DMS79 (cell line): ENCODE measurements around the gene TMEM187.
"Not testable (repeated sequence)": the region's sequence is repeated elsewhere in the genome, so short reads cannot be mapped to it uniquely, and the experiment has no call there.

ENCODE experiments used
- DNase-seq: peaks from one replicate; lab custom pipeline; 2025; lab: John Stamatoyannopoulos, UW

The TMEM187 gene

DNA sequence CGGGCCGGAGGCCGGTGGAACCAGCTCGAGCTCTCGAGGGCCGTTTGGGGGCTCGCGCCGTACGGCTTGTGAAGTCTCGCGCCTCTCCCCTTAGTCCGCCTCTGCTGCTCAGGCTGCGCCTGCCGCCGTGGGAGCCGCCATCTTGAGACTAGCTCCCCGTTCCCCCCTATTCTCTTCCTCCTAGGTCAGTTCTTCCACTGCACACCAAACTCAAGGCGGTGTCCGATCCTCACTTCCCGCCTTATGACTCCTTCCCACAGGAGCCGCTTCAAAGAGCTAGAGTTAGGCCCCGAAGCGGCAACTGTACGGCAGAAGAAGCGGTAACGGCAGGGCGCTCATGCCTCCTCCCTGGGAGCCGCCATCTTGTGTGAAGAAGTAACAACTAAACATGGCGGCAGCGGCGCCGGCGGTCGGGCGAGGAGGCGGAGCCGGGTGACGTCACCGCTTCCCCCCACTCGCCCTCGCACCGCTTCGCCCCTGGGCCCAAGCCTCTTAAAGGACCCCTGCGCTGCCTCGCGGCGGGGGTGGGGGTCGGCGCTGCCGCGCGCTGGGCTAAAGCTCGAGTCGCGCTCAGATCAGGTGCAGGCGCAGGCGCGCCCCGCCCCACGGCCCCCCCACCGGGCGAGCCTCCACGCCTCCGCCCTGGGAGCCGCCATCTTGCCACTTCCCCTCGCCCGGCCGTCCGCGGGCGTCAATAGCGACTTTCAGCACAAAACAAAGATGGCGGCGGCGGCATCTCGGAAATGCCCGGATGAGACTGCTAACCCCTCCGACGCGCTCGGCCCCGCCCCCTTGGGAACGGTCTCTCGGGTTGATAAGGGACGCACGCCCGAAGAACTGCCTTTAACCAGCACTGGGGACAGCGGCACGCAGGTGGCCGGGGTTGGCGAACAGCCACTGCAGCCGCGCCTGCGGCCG lies 845 bp upstream of the TMEM187 start, which contains the start of gene HCFC1:
HCFC1 (minus strand) TSS at position 369 of the 918 bp plus-strand sequence. CDS start 978 bp downstream, outside the sequence.
- DNase-seq = peak; percentile 79

- DNase-seq = no peak
These were observed 811 bp downstream of the TMEM187 start for GRCh38 chrX:153973127-153974002.

- DNase-seq = no peak
These were observed 1.6 kb downstream of the TMEM187 start for GRCh38 chrX:153974003-153974725.

DNA sequence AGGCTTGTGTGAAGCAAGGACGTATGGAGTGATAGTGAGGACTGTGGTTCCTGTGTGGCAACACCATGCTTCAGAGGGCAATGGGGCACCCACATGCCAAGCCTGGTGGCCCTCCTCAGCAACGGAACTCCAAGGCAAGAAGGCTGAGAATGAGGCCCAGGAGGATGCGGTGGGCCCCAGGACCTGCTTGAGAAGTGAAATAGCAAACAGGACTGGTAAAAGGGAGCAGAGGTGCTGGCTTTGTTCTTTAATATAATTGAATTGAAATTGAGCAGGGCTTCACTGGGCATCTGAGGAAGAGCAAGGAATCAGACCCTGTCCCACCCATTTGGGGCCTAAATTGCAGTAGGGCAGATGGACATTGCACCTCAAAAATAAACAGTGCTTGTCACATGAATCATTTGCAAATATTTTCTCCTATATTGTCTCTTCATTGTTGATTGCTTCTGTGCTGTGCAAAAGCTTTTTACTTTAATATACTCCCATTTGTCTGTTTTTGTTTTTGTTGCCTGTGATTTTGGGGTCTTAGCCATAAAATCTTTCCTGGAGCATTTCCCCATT lies 2.3 kb downstream of the TMEM187 start:
- DNase-seq = no peak

GRCh38 chrX:153980394-153980793 lies 7.8 kb downstream of the TMEM187 start:
- not testable (repeated sequence) for DNase-seq

DNA sequence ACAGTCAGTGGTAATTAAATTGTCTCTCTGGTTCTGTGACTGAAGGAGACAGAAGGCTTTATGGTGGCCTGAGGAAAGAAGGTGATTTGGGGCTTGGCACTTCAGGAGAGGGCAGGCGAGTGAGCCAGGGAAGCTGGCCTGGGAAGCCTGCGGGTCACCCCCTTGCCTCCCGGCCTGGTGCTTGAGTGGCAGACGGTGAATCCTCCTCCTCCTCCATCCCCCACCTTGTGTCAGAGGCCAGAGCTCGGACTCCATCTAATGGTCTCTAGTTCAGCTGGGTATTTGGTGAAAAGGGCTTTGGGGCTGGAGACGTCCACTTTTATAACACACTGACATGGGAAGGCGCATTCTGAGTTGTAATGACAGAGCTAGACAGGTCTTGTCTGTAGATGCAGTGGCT lies 8.7 kb downstream of the TMEM187 start:
- no peak for DNase-seq

DNA sequence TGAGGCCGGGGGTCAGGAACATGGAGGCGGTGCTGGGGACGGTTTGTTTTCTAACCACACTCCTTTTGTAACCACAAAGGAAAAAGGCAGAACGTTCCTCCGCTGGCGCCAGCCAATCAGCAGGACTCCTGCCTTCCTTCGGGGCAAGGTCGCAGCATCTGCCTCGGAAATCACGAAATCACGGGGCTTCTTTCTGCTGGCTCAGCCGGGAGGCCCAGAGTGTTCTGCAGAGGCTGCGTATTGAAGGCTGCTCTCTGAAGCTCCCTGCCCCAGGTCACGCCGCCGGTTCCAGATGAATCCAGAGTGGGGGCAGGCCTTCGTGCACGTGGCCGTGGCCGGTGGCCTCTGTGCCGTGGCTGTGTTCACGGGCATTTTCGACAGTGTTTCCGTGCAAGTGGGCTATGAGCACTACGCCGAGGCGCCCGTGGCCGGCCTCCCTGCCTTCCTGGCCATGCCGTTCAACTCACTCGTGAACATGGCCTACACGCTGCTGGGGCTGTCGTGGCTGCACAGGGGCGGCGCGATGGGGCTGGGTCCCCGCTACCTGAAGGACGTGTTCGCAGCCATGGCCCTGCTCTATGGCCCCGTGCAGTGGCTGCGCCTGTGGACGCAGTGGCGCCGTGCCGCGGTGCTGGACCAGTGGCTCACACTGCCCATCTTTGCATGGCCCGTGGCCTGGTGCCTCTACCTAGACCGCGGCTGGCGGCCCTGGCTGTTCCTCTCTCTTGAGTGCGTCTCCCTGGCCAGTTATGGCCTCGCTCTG lies 9.4 kb downstream of the TMEM187 start:
- no peak for DNase-seq

GRCh38 chrX:153983321-153983801 lies 10.8 kb downstream of the TMEM187 start:
- DNase-seq = no peak

- DNase-seq = no peak
These were observed 12.0 kb downstream of the TMEM187 start for GRCh38 chrX:153984351-153985178.

- DNase-seq = no peak
These were observed 15.9 kb downstream of the TMEM187 start for GRCh38 chrX:153988493-153988892.

DNA sequence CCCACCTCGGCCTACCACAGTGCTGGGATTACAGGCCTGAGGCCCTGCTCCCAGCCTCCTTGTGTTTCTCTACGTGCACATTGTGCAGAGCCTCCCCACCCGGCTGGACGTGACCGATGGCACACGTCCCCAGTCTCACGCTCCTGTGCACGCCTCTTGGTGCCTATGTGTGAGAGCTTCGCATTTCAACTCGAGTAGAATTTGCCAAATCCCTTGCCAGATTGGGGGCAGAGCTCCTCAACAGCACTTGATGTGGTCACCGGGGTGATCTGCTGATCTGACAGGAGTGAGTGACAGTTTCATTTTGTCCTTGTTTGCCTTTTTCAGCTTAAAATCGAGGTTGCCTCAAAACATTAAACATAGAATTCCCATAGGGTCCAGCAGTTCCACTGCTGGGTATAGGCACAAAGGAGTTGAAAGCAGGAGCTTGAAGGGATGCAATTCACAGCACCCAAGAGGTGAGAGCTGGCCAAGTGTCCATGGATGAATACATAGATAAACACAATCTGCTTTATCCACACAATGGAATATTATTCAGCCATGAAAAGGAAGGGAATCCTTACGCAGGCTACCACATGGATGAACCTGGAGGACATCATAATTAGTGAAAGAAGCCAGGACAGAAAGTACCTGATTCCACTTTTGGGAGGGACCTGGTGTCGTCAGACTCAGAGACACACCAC lies 17.6 kb downstream of the TMEM187 start:
- DNase-seq = no peak

DNA sequence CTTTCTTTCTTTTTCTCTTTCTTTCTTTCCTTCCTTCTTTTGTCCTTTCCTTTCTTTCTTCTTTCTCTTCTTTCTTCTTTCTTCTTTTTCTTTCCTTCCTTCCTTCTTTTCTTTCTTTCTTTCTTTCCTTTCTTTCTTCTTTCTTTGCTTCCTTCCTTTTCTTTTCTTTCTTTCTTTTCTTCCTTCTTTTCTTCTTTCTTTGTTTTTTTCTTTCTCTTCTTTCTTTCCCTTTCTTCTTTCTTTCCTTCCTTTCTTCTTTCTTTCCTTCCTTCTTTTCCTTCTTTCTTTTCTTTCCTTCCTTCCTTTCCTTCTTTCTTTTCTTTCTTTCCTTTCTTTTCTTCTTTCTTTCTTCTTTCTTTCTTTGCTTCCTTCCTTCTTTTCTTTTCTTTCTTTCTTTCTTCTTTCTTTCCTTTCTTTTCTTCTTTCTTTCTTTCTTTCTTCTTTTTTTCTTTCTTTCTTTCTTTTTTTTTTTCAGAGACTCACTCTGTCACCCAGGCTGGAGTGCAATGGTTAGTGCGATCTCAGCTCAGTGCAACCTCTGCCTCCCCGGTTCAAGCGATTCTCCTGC lies 18.5 kb downstream of the TMEM187 start:
- no peak for DNase-seq

DNA sequence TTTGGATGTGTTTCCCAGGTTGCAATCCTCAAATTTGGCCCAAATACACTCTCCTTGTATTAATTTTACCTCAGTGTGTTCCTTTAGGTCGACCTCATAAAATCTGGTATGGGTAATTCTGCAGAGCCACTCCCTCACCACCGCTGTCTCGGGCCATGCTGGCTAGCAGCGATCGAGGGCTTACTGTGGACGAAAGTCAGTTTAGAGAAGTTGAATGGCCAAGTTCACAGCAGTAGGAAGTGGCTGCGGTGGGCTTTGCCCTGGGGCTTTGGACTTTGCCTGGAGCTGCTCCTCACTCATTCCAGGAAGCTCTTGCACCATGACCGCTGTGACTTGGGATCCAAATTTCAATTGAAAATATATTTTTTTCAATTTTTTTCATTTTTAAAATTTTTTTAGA lies 19.6 kb downstream of the TMEM187 start:
- DNase-seq = no peak

DNA sequence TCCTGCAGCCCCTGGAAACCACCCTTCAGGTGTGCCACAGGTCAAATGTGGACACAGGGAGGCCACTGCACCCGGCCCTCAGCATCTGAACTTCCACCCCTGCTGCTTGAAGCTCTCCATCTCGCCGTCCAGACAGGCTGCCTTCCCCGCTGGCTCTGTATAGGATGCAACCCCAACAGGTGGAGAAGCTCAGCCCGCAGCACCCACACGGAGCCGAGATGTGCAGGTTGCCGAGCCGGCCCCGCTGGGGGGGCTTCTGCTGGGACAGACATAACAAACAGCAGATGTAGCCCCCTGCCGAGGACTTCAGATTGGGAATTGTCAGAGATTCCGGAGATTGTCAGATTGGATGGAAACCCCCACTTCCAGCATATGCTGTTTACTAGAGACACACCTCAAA lies 20.5 kb downstream of the TMEM187 start:
- no peak for DNase-seq

DNA sequence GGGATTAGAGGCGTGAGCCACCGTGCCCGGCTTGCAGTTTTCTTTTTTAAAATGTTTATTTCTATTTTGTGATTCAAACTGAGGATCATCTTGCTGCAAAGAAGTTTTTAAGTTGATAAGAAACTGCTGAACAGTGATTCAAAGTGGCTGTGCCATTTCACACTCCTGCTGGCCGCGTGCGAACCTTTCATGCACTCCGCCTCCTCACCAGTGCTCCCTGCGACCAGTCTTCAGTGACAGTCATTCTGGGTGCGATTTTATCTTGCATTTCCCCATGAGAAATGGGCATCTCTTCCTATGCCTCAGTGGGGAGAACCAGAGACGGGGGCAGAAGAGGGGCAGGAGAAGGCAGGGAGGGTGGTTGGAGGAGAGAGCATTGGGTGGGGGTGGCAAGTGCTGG lies 21.4 kb downstream of the TMEM187 start:
- no peak for DNase-seq

- DNase-seq = not testable (repeated sequence)
These were observed 21.8 kb downstream of the TMEM187 start for GRCh38 chrX:153994398-153994797.

DNA sequence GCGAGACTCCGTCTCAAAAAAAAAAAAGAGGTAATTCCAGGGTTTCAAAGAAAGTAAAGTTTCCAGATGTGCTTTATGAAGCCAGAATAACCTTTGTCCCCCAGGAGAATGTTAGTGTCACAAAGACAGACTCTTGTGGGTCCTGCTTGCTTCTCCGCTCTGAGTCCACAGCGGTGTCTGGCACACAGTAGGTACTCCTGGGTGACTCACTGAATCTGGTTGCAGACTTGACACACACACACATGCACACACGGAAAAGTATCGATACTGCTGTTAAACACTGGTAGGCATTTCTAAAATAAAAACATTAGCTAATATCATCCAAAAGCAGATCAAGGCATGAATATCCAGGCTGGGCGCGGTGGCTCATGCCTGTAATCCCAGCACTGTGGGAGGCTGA lies 22.9 kb downstream of the TMEM187 start:
- DNase-seq = no peak

- DNase-seq = no peak
These were observed 26.9 kb downstream of the TMEM187 start for GRCh38 chrX:153999359-154000037.
